Measurements from ENCODE around the gene LDLRAD4.
A peak's percentile ranks its signal among the peaks of the same experiment; 100 is the strongest.

The LDLRAD4 gene

GRCh38 chr18:13211534-13211933, 7.0 kb upstream of the LDLRAD4 start:
- no peak for DNase-seq (ENCODE audit: low read depth in 2 of 2)
- H3K4me3 ChIP-seq (replicated peaks in 1 of 2; ENCODE audit: low read depth in 2 of 2, low read length in 2 of 2) = no peak overlapping the region

GRCh38 chr18:13213036-13213795, 5.3 kb upstream of the LDLRAD4 start:
- TF ChIP-seq, protein P1, sequence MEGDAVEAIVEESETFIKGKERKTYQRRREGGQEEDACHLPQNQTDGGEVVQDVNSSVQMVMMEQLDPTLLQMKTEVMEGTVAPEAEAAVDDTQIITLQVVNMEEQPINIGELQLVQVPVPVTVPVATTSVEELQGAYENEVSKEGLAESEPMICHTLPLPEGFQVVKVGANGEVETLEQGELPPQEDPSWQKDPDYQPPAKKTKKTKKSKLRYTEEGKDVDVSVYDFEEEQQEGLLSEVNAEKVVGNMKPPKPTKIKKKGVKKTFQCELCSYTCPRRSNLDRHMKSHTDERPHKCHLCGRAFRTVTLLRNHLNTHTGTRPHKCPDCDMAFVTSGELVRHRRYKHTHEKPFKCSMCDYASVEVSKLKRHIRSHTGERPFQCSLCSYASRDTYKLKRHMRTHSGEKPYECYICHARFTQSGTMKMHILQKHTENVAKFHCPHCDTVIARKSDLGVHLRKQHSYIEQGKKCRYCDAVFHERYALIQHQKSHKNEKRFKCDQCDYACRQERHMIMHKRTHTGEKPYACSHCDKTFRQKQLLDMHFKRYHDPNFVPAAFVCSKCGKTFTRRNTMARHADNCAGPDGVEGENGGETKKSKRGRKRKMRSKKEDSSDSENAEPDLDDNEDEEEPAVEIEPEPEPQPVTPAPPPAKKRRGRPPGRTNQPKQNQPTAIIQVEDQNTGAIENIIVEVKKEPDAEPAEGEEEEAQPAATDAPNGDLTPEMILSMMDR (IDR thresholded peaks at IDR 0.05; ENCODE audit: low read depth, low read length) = no peak
- no peak overlapping the region for H3K4me3 ChIP-seq (replicated peaks in 1 of 2; ENCODE audit: low read depth in 2 of 2, low read length in 2 of 2)

More at GRCh38 chr18:13211534-13211933, 7.0 kb upstream of the LDLRAD4 start:
- TF ChIP-seq, protein P1 (IDR thresholded peaks at IDR 0.05; ENCODE audit: low read depth, low read length) = no peak

GRCh38 chr18:13214609-13215008, 4.0 kb upstream of the LDLRAD4 start:
- no peak for DNase-seq (ENCODE audit: low read depth in 2 of 2)
- TF ChIP-seq, protein P1 (IDR thresholded peaks at IDR 0.05; ENCODE audit: low read depth, low read length) = no peak
- no peak overlapping the region for H3K4me3 ChIP-seq (replicated peaks in 1 of 2; ENCODE audit: low read depth in 2 of 2, low read length in 2 of 2)

More at GRCh38 chr18:13213036-13213795, 5.3 kb upstream of the LDLRAD4 start:
- DNase-seq (ENCODE audit: low read depth in 2 of 2) = no peak

DNA sequence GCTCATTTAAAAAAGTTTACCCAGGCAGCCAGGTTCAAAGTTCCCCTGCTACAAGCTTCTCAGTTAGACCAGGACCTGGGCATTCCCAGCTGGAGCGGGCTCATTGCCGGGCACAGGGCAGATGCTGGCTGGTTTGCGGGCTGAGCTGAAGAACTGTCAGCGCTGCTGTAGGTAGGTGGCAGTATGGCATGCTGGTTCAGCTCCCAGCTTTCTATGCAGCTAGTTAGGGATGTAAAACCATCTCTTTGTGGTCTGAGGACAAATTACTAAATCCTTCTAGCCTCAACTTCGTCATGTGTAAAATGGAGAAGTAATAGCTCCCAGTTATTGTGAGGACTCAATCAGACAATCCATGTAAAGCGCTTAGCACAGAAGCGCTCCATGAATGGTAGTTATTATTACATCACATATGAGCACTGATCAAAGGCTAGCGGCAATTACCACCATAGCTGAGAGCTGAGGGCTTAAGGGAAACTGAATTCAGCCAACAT, 2.4 kb upstream of the LDLRAD4 start:
- TF ChIP-seq, protein P1 (IDR thresholded peaks at IDR 0.05; ENCODE audit: low read depth, low read length) = peak; percentile 55
- H3K4me3 ChIP-seq (replicated peaks in 1 of 2; ENCODE audit: low read depth in 2 of 2, low read length in 2 of 2) = no peak overlapping the region
- DNase-seq (ENCODE audit: low read depth in 2 of 2) = peak; percentile 54 to 62

- TF ChIP-seq, protein P1 (IDR thresholded peaks at IDR 0.05; ENCODE audit: low read depth, low read length) = no peak
- DNase-seq (ENCODE audit: low read depth in 2 of 2) = peak in 1 of 2 donors; percentile 2
- H3K4me3 ChIP-seq (replicated peaks in 1 of 2; ENCODE audit: low read depth in 2 of 2, low read length in 2 of 2) = no peak overlapping the region
Measured at GRCh38 chr18:13216711-13217465, 1.7 kb upstream of the LDLRAD4 start.

DNA sequence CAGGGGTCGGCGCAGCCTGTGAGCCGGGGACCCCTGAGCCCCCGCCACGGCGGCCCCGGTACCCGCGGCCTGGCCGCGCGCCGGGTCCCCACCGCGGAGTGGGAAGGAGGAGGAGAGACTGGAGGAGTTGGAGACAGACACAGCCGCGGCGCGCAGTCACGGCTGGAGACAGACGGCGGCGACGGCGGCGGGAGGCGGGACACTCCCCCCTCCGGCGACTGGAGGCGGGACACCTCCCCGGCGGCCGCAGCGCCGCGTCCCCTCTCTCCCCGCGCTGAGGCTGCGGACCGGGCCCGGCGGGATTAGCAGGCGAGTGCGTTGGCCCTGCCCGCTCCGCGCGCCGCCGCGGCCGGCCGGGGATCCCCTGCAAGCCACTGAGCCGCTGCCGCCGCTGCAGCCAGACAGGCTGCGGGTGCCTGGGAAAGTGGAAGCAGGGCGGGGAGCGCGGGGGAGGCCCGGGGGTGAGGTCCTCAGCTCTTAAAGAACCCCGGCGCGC, 1.0 kb upstream of the LDLRAD4 start:
- DNase-seq (ENCODE audit: low read depth in 2 of 2) = peak; percentile 16 to 19
- peak overlapping the region in 1 of 2 donors; percentile 32 for H3K4me3 ChIP-seq (replicated peaks in 1 of 2; ENCODE audit: low read depth in 2 of 2, low read length in 2 of 2)
- TF ChIP-seq, protein P1 (IDR thresholded peaks at IDR 0.05; ENCODE audit: low read depth, low read length) = no peak
